HCT116 (cell line): Measurements from ENCODE around the gene ACHE.
A peak's percentile ranks its signal among the peaks of the same experiment; 100 is the strongest.

Source experiments
- CBX3 ChIP-seq: IDR thresholded peaks from 2 replicates; pipeline ENCODE4 v1.6.1; 2012; ENCODE audit warnings: low read depth
- CTCF ChIP-seq, 3 experiments: fragments of 200-600 bp in 1 of 3; sonication (generic) in 1 of 3; IDR thresholded peaks in 2 of 3; conservative IDR thresholded peaks in 1 of 3; 2 replicates each; pipeline ENCODE4 v1.5.1; 2012 to 2017; ENCODE audit warnings: low read depth in 2 of 3, low read length in 2 of 3, antibody characterized with exemption in 1 of 3, borderline replicate concordance in 1 of 3, control low read depth in 1 of 3, mild to moderate bottlenecking in 1 of 3, mixed read lengths in 1 of 3, mixed run types in 1 of 3, moderate library complexity in 1 of 3; ENCODE audit not compliant: insufficient read depth in 1 of 3
- EZH2 ChIP-seq: fragments of 200-600 bp; sonication (generic); IDR thresholded peaks from 2 replicates; pipeline ENCODE4 v1.6.1; 2017; ENCODE audit warnings: antibody characterized with exemption, mixed run types
- EZH2phosphoT487 ChIP-seq: fragments of 200-600 bp; IDR thresholded peaks from 2 replicates; pipeline ENCODE4 v1.6.1; 2018; ENCODE audit warnings: antibody characterized with exemption, borderline replicate concordance
- FOSL1 ChIP-seq: IDR thresholded peaks from 2 replicates; pipeline ENCODE4 v1.6.1; 2012; ENCODE audit warnings: low read depth
- POLR2A ChIP-seq: IDR thresholded peaks from 2 replicates; pipeline ENCODE4 v1.7.0; 2011; ENCODE audit warnings: borderline replicate concordance; ENCODE audit not compliant: insufficient read depth, insufficient read length; ENCODE audit errors: extremely low read depth
- POLR2AphosphoS5 ChIP-seq: IDR thresholded peaks from 2 replicates; pipeline ENCODE4 v1.6.1; 2011; ENCODE audit warnings: mild to moderate bottlenecking, low read depth, low read length, moderate library complexity
- REST ChIP-seq: IDR thresholded peaks from 2 replicates; pipeline ENCODE4 v1.6.1; 2012; ENCODE audit warnings: low read depth
- SIN3A ChIP-seq: IDR thresholded peaks from 2 replicates; pipeline ENCODE4 v1.6.1; 2012; ENCODE audit warnings: low read depth

- TF ChIP-seq CTCF (IDR thresholded peaks at IDR 0.05 in 2 of 3, conservative IDR thresholded peaks at IDR 0.05 in 1 of 3; ENCODE audit: borderline replicate concordance in 1 of 3, insufficient read depth in 1 of 3, low read depth in 2 of 3, low read length in 2 of 3) = 0 out of 6 replicates have a peak, but pooled peaks of 1 of the 3 experiments have one; percentile 2
- TF ChIP-seq POLR2AphosphoS5 = peak; percentile 59
- TF ChIP-seq EZH2phosphoT487 = no peak
- no peak for TF ChIP-seq CBX3
- no peak for TF ChIP-seq EZH2
- TF ChIP-seq POLR2A = peak; percentile 25
- no peak for TF ChIP-seq SIN3A
- TF ChIP-seq REST = no peak
- TF ChIP-seq FOSL1 = no peak
These were observed 29.6 kb downstream of the ACHE start for GRCh38 chr7:100865938-100866728.
